Measurements from ENCODE around the gene RRP8.

GRCh38 chr11:6630632-6631291, 27.3 kb upstream of the RRP8 start:
- TF ChIP-seq, protein P1, sequence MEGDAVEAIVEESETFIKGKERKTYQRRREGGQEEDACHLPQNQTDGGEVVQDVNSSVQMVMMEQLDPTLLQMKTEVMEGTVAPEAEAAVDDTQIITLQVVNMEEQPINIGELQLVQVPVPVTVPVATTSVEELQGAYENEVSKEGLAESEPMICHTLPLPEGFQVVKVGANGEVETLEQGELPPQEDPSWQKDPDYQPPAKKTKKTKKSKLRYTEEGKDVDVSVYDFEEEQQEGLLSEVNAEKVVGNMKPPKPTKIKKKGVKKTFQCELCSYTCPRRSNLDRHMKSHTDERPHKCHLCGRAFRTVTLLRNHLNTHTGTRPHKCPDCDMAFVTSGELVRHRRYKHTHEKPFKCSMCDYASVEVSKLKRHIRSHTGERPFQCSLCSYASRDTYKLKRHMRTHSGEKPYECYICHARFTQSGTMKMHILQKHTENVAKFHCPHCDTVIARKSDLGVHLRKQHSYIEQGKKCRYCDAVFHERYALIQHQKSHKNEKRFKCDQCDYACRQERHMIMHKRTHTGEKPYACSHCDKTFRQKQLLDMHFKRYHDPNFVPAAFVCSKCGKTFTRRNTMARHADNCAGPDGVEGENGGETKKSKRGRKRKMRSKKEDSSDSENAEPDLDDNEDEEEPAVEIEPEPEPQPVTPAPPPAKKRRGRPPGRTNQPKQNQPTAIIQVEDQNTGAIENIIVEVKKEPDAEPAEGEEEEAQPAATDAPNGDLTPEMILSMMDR (IDR thresholded peaks at IDR 0.05) = no peak
- TF ChIP-seq POLR2A (IDR thresholded peaks at IDR 0.05) = no peak
